HepG2 (cell line): ENCODE measurements around the gene CDCP2. TPM values are rescaled to one million over a fixed set of nuclear protein-coding genes. Genes with fewer than 3 reads are reported as not detected.

Experiments
- ATF7-NPFF ChIP-seq: sonication (generic); formaldehyde crosslinking; IDR thresholded peaks from 2 replicates; pipeline ENCODE4 v1.8.1; 2023; ENCODE audit warnings: mild to moderate bottlenecking, low read depth, missing genetic modification reagents, moderate library complexity
- ELF4 ChIP-seq: sonication (generic); formaldehyde crosslinking; IDR thresholded peaks from 2 replicates; pipeline ENCODE4 v1.5.0; 2020; ENCODE audit warnings: missing genetic modification reagents, mild to moderate bottlenecking, moderate library complexity, borderline replicate concordance
- FOXK1 ChIP-seq: sonication (generic); formaldehyde crosslinking; IDR thresholded peaks from 2 replicates; pipeline ENCODE4 v1.4.0; 2020; ENCODE audit warnings: low read depth, missing genetic modification reagents, borderline replicate concordance
- KDM5B ChIP-seq: sonication (generic); formaldehyde crosslinking; IDR thresholded peaks from 2 replicates; pipeline ENCODE4 v1.4.0; 2020; ENCODE audit warnings: missing genetic modification reagents, mild to moderate bottlenecking, borderline replicate concordance
- MEF2D ChIP-seq: sonication (generic); formaldehyde crosslinking; IDR thresholded peaks from 2 replicates; pipeline ENCODE4 v1.5.1; 2020; ENCODE audit warnings: mild to moderate bottlenecking, missing genetic modification reagents
- MXD4 ChIP-seq: IDR thresholded peaks from 2 replicates; pipeline ENCODE4 v1.6.1; 2016; ENCODE audit warnings: mild to moderate bottlenecking, missing biosample characterization, missing genetic modification reagents
- NAIF1 ChIP-seq: sonication (generic); formaldehyde crosslinking; IDR thresholded peaks from 2 replicates; pipeline ENCODE4 v1.5.0; 2020; ENCODE audit warnings: mild to moderate bottlenecking, missing genetic modification reagents, borderline replicate concordance
- NKX3-1 ChIP-seq: sonication (generic); formaldehyde crosslinking; IDR thresholded peaks from 2 replicates; pipeline ENCODE4 v1.5.0; 2020; ENCODE audit warnings: missing genetic modification reagents
- NRL ChIP-seq: sonication (generic); formaldehyde crosslinking; IDR thresholded peaks from 2 replicates; pipeline ENCODE4 v1.5.0; 2020; ENCODE audit warnings: missing genetic modification reagents, mild to moderate bottlenecking, moderate library complexity, borderline replicate concordance
- PPARG ChIP-seq: conservative IDR thresholded peaks from 2 replicates; pipeline ENCODE4 v1.6.1; 2016; ENCODE audit warnings: missing biosample characterization, missing genetic modification reagents
- REST ChIP-seq, 2 experiments: IDR thresholded peaks; 2 replicates each; pipeline ENCODE4 v1.6.1; 2011 to 2012; ENCODE audit warnings: low read length in 2 of 2, borderline replicate concordance in 1 of 2, low read depth in 1 of 2, mild to moderate bottlenecking in 1 of 2, moderate library complexity in 1 of 2
- SALL2 ChIP-seq: sonication (generic); formaldehyde crosslinking; IDR thresholded peaks from 2 replicates; pipeline ENCODE4 v1.8.1; 2023; ENCODE audit warnings: mild to moderate bottlenecking, missing genetic modification reagents, inconsistent platforms
- SATB2 ChIP-seq: sonication (generic); formaldehyde crosslinking; IDR thresholded peaks from 2 replicates; pipeline ENCODE4 v1.5.0; 2020; ENCODE audit warnings: missing genetic modification reagents
- TAF15 ChIP-seq: fragments of 200-400 bp; formaldehyde crosslinking; IDR thresholded peaks from one replicate; pipeline ENCODE4 v1.6.1; 2018; ENCODE audit warnings: mild to moderate bottlenecking, low read depth, low read length; ENCODE audit not compliant: poor library complexity, severe bottlenecking
- ZBTB25 ChIP-seq: IDR thresholded peaks from 2 replicates; pipeline ENCODE4 v1.6.1; 2018; ENCODE audit warnings: missing genetic modification reagents
- ZNF382 ChIP-seq: sonication (generic); formaldehyde crosslinking; IDR thresholded peaks from 2 replicates; pipeline ENCODE4 v1.5.0; 2020; ENCODE audit warnings: missing genetic modification reagents, mild to moderate bottlenecking, borderline replicate concordance
- ZNF460 ChIP-seq: sonication (generic); formaldehyde crosslinking; IDR thresholded peaks from 2 replicates; pipeline ENCODE4 v1.5.1; 2020; ENCODE audit warnings: missing genetic modification reagents, mild to moderate bottlenecking, borderline replicate concordance
- ZNF770 ChIP-seq: sonication (generic); formaldehyde crosslinking; IDR thresholded peaks from 2 replicates; pipeline ENCODE4 v1.5.0; 2020; ENCODE audit warnings: mild to moderate bottlenecking, missing genetic modification reagents
- ZNF772 ChIP-seq: sonication (generic); formaldehyde crosslinking; IDR thresholded peaks from 2 replicates; pipeline ENCODE4 v1.5.0; 2020; ENCODE audit warnings: mild to moderate bottlenecking, missing genetic modification reagents
- polyA plus RNA-seq, 8 experiments: library from polyadenylated mRNA; depleted of rRNA in 3 of 8; stranded (reverse) in 7 of 8; unstranded in 1 of 8; fragments of >200 nt; fragmentation: Illumina TruSeq in 4 of 8; extraction: Trizol in 4 of 8; gene quantifications; 2 replicates each; pipeline versions ENCODE4 v1.2.1 to v1.2.3, GENCODE V29; 2011 to 2016; ENCODE audit warnings: low read depth in 4 of 8, missing spikeins in 1 of 8, mixed read lengths in 1 of 8; ENCODE audit not compliant: insufficient read depth in 1 of 8
- total RNA-seq, 5 experiments: library from RNA; depleted of rRNA; stranded (reverse); fragments of >200 nt; fragmentation: Illumina TruSeq; extraction: Trizol; gene quantifications; 2 replicates each; pipeline ENCODE4 v1.2.3, GENCODE V29; 2016; ENCODE audit warnings: low read depth in 1 of 5
- TF ChIP-seq, protein P1 (sequence below): sonication (generic); formaldehyde crosslinking; IDR thresholded peaks from 2 replicates; pipeline ENCODE4 v1.8.0; 2023; ENCODE audit warnings: mild to moderate bottlenecking, missing genetic modification reagents

CDCP2 gene
- total and polyA plus RNA-seq, 2 of the 13 experiments (the other 11 are each of a cell fraction or from before 2014, with no cell fraction given), result not detected

GRCh38 chr1:54199765-54200518, 47.1 kb upstream of the CDCP2 start, which contains the start of the genes CYB5RL and MRPL37 (continued):
- TF ChIP-seq MEF2D (CRISPR knock-in tag) (peak; percentile 34; the same call in 1 of the 2 replicates), ATF7-NPFF (CRISPR knock-in tag) (0 out of 2 replicates have a peak, but pooled peaks have one; percentile 10), FOXK1 (no peak), NKX3-1 (CRISPR knock-in tag) (0 out of 2 replicates have a peak, but pooled peaks have one; percentile 39), SATB2 (CRISPR knock-in tag) (0 out of 2 replicates have a peak, but pooled peaks have one; percentile 12), NAIF1 (CRISPR knock-in tag) (peak; percentile 53; the same call in 1 of the 2 replicates), ELF4 (CRISPR knock-in tag) (0 out of 2 replicates have a peak, but pooled peaks have one; percentile 50), MXD4 (CRISPR knock-in tag) (peak; percentile 30; the same call in 1 of the 2 replicates), ZNF382 (CRISPR knock-in tag) (no peak), TAF15 (peak; percentile 79), ZNF460 (CRISPR knock-in tag) (no peak), ZBTB25 (CRISPR knock-in tag) (peak; percentile 44), ZNF772 (CRISPR knock-in tag) (peak; percentile 71), REST (IDR thresholded peaks at IDR 0.05; ENCODE audit: borderline replicate concordance in 1 of 2, low read depth in 1 of 2, low read length in 2 of 2) (peak in 1 of 2 experiments; percentile 16; a peak in 1 of 4 replicates), NRL (CRISPR knock-in tag) (peak; percentile 77; the same call in 1 of the 2 replicates), KDM5B (peak; percentile 65; the same call in 1 of the 2 replicates), PPARG (peak; percentile 58; the same call in 1 of the 2 replicates), SALL2 (CRISPR knock-in tag) (peak; percentile 59; the same call in 1 of the 2 replicates), ZNF770 (CRISPR knock-in tag) (peak; percentile 25; the same call in 1 of the 2 replicates)
- TF ChIP-seq, protein P1, sequence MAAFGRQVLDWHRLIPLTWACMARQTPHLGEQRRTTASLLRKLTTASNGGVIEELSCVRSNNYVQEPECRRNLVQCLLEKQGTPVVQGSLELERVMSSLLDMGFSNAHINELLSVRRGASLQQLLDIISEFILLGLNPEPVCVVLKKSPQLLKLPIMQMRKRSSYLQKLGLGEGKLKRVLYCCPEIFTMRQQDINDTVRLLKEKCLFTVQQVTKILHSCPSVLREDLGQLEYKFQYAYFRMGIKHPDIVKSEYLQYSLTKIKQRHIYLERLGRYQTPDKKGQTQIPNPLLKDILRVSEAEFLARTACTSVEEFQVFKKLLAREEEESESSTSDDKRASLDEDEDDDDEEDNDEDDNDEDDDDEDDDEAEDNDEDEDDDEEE, result peak; percentile 79; the same call in 1 of the 2 replicates
